GOT3 (cell line): ENCODE results near the gene IL17REL.

Source experiments
- DNase-seq: peaks from one replicate; lab custom pipeline; 2025; ENCODE audit warnings: mixed read lengths; lab: John Stamatoyannopoulos, UW

Gene IL17REL

DNA sequence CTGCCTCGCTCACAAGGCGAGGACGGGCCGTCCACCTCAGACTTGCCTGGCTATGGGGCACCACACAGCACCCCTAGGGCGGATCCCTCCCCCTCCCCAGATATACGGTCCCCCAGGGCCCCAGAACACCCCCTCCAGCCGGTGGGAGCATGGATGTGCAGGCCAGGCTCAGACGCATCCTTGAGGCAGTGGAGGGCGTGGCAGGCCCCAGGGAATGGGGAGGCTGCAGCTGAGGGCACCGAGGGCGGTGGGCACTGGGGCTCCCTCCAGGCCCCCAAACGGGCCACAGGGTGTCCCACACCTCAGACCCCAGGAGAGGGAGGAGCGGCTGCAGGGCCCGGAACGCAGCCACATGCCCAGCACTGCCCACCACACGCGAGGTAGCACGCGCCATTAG lies 33.5 kb upstream of the IL17REL start:
- no peak for DNase-seq

DNA sequence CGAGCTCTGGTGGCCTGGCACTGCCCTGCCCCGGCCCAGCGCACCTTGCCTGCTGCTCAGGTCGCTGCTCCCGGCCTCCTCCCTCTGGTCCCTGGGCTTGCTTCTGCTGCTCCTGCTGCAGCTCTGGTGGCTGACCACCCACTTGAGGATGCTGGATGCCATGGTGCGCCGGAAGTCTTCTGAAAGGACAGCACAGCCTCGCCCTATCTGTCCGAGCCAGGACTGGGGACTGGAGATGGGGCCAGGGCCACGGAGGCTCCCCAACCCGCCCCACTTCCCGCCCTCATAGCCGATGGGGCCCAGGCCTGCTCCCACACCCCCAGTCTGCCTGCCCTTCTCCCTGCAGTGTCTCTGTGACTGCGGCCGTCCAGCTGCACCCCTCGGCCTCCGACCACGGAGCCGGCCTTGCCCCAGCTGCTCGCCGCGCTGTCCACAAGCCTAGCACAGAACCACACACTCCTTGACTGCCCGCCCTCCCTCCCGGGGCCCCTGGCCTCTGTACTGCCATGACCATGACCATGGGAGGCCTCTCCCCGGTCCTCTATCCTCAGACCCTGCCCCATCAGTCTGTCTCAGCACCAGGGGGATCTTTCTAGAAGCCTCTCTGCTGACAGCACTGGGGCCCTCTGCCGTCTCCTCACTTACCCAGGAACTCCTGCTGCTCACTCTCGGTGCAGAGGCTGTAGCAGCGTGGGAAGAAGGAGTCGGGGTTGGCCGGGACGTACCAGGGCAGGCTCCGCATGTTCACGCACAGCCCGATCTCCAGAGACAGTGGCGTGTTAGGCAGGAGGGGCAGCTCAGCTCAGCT lies 32.9 kb upstream of the IL17REL start:
- DNase-seq: no peak

GRCh38 chr22:50044485-50045118 lies 32.0 kb upstream of the IL17REL start:
- no peak for DNase-seq

GRCh38 chr22:50041361-50042065 lies 28.9 kb upstream of the IL17REL start:
- no peak for DNase-seq

- no peak for DNase-seq
Observed at GRCh38 chr22:50040717-50041116, 28.2 kb upstream of the IL17REL start.

DNA sequence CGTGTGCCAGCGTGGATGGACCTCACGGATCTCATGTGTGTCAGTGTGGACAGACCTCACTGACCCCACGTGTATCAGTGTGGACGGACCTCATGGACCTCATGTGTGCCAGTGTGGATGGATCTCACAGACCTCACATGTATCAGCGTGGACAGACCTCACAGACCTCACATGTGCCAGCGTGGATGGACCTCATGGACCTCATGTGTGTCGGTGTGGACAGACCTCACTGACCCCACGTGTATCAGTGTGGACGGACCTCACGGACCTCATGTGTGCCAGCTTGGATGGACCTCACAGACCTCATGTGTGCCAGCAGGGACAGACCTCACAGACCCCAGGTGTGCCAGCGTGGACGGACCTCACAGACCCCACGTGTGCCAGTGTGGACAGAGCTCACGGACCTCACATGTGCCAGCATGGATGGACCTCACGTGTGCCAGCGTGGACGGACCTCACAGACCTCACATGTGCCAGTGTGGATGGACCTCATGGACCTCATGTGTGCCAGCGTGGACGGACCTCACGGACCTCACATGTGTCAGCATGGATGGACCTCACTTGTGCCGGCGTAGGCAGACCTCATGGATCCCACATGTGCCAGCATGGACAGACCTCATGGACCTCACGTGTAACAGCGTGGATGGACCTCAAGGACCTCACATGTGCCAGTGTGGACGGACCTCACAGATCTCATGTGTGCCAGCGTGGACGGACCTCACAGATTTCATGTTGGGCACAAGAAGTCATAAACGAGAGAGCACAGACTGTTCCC lies 27.3 kb upstream of the IL17REL start:
- no peak for DNase-seq

DNA sequence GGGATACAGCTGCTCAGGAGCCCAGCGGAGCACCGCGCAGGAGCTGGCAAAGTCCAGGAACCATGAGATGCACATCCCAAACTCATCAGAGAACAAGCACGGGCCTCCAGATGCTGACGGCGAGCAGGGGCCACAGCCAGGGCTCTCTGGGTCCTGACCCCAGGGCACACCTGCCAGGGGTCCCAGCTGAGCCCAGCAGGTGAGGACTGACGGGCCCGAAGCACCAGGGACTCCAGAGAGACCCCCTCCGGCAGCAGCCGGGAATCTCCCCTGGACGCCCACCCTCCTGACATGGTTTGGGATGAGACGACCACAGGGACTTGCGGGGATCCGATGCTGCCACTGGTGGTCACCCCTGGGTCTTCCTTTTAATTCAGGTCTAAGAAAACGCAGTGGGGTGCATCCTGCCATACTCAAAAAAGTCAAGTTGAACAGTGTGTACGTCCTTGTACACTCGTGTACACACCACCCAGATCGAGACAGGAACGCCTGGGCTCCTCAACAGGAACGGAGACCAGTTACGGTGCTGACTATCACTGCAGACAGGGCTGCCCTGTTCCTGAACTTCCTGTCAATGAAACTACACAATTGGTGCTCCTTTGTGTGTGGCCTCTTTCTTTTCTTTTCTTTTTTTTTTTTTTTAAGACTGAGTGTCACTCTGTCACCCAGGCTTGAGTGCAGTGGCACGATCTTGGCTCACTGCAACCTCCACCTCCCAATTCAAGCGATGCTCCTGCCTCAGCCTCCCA lies 23.6 kb upstream of the IL17REL start:
- DNase-seq: no peak

GRCh38 chr22:50035131-50035881 lies 22.7 kb upstream of the IL17REL start:
- DNase-seq: no peak

GRCh38 chr22:50034126-50035081 lies 21.8 kb upstream of the IL17REL start:
- DNase-seq: no peak

GRCh38 chr22:50032941-50033601 lies 20.5 kb upstream of the IL17REL start:
- no peak for DNase-seq

DNA sequence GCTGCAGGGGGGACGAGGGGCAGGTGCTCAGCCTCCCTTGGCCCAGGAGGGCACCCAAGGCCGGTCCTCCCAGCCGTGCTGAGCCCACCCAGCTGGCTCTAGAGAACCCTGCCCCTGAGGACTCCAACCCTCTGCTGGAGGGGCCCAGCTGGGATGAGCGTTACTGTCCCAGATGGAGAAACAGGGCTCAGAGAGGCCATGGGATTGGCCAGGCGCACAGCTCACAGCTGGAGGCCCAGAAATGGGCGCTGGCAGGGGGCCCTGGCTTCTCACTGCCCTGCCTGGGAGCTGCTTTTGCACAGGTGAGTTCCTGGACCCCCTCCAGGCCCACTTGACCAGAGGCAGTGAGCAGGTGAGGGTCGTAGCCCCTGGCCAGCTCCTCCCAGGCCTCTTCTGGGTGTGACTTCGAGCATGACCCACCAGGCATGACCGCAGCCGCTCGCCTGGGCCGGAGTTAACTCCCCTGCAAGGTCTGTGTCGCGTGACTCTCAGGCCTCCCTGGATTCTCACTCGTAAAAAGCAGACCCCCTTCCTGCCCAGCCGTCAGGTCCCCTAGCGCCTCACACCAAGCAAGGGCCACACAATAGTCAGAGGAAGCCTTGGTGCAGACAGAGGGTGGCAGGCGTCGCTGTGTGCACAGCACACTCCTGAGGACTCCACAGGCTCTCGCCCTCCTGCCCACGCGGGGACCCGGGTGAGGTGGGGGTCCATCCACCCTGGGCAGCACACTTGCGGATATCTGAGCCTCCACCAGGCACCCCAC lies 19.7 kb upstream of the IL17REL start:
- DNase-seq: no peak

GRCh38 chr22:50031189-50032091 lies 18.9 kb upstream of the IL17REL start:
- DNase-seq: no peak

DNA sequence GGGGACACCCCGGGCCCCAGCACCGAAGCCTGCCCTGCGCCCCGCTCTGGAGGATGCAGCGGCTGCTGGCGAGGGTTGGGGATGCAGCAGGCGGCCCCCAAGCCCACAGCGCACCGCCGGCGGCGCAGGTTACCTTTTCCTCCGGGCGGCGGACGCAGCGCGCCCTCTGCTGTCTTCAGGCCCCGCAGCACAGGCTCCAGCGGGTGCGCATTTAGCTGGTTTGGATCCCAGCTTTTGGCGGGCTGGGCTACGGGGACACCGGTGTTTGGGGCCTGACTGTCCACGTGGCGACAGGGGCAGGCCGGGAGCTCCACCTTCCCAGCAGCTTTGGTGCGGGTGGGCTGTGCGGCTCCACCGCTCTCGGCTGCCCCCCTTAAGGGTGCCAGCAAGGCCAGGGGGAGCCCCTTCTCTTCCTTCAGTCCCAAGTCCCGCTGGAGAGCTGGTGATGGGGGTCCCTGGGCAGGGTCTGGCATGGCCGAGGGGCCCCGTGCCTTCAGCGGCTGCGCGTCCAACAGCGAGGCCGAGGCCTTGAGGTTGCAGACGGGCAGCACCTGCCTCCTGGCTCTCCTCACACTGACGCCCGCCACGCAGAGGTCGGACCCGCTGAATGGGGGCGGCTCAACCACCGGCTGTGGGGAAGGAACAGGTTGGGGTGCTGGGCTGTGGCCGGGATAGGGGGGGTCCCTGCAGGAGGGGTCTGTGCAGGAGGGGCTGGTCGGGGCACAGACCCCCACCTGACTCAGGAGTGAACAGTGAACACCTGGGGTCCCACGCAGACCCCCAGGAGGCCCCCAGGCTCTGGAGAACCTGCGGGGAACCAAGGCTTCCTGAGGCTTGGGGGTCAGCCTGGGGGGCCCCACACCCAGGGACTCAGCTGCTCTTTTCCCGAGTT lies 18.0 kb upstream of the IL17REL start:
- DNase-seq: no peak

- no peak for DNase-seq
Observed at GRCh38 chr22:50027639-50028537, 15.3 kb upstream of the IL17REL start.

DNA sequence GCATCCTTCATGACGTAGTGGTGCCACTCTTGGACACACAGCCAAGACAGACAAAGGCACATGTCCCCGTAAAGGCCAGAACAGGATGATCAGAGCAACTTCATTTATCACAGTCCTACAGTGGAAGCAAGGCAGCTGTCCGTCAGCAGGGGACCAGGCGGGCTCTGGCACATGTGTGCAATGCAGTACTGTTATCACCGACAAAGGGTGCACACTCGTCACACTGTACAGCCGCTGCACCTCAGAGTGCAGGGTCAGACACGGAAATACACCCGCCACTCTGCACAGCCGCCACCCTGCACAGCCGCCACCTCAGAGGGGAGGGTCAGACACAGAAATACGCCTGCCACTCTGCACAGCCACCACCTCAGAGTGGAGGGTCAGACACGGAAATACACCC lies 13.4 kb upstream of the IL17REL start:
- no peak for DNase-seq
